Measurements from ENCODE around the gene SPRN. TPM values are rescaled to one million over a fixed set of nuclear protein-coding genes. Genes with fewer than 3 reads are reported as not detected.

SPRN gene
- total RNA-seq, 2 donors from 2014 or later = 0.11 to 0.24 TPM

DNA sequence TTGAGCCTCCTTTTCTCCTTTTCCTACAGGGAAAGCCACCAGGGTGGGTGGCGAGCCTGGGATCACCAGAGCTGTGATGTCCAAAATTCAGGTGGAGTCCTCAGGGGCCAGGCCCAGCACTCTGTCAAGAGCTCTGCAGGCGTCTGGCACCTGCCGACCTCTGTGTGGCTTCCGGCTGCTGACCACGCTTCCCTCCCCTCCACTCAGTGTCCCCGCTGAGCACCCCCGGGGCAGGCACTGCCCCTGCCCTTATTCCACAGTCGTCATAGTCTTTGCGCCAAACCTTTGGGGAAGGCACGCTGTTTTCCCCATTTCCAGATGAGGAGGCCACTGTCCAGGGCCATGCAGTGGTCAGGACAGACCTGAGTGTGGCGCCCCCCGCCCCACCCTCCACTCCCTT is 22.9 kb downstream of the SPRN start:
- Mint-ChIP-seq H3K27ac (peak overlapping the region; percentile 9), H3K4me3 (no peak overlapping the region), H3K36me3 (ENCODE audit: low read depth) (peaks cover 82% of the 10 kb centered on the region), H3K4me1 (no peaks in the 10 kb centered on the region), H3K9me3 (no peaks in the 10 kb centered on the region), H3K27me3 (ENCODE audit: insufficient read depth) (no peaks in the 10 kb centered on the region)
- H3K9me3 ChIP-seq (ENCODE audit: control insufficient read depth, low read length) = no peaks in the 10 kb centered on the region
- no peaks in the 10 kb centered on the region for H3K4me1 ChIP-seq (ENCODE audit: control insufficient read depth, insufficient read depth, low read length)
- H3K4me3 ChIP-seq (ENCODE audit: low read length) = no peak overlapping the region
- WGBS, 2 experiments (ENCODE audit: insufficient coverage in 1 of 2, insufficient read length in 1 of 2) = 95 to 100% methylated on average over 5 to 12 of the region's 12 CpGs
- TF ChIP-seq, protein P1, sequence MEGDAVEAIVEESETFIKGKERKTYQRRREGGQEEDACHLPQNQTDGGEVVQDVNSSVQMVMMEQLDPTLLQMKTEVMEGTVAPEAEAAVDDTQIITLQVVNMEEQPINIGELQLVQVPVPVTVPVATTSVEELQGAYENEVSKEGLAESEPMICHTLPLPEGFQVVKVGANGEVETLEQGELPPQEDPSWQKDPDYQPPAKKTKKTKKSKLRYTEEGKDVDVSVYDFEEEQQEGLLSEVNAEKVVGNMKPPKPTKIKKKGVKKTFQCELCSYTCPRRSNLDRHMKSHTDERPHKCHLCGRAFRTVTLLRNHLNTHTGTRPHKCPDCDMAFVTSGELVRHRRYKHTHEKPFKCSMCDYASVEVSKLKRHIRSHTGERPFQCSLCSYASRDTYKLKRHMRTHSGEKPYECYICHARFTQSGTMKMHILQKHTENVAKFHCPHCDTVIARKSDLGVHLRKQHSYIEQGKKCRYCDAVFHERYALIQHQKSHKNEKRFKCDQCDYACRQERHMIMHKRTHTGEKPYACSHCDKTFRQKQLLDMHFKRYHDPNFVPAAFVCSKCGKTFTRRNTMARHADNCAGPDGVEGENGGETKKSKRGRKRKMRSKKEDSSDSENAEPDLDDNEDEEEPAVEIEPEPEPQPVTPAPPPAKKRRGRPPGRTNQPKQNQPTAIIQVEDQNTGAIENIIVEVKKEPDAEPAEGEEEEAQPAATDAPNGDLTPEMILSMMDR (conservative IDR thresholded peaks at IDR 0.05) = no peak
- H3K27me3 ChIP-seq (ENCODE audit: control insufficient read depth, insufficient read depth, low read length, poor library complexity, severe bottlenecking) = no peaks in the 10 kb centered on the region
- H3K9ac ChIP-seq (ENCODE audit: extremely low read depth, low read length, poor library complexity, severe bottlenecking) = no peak overlapping the region
- peaks cover 83% of the 10 kb centered on the region for H3K36me3 ChIP-seq (ENCODE audit: control insufficient read depth, insufficient read depth, low read length)
- DNase-seq = no peak
- no peak overlapping the region for H3K27ac ChIP-seq (ENCODE audit: low read depth, low read length)

DNA sequence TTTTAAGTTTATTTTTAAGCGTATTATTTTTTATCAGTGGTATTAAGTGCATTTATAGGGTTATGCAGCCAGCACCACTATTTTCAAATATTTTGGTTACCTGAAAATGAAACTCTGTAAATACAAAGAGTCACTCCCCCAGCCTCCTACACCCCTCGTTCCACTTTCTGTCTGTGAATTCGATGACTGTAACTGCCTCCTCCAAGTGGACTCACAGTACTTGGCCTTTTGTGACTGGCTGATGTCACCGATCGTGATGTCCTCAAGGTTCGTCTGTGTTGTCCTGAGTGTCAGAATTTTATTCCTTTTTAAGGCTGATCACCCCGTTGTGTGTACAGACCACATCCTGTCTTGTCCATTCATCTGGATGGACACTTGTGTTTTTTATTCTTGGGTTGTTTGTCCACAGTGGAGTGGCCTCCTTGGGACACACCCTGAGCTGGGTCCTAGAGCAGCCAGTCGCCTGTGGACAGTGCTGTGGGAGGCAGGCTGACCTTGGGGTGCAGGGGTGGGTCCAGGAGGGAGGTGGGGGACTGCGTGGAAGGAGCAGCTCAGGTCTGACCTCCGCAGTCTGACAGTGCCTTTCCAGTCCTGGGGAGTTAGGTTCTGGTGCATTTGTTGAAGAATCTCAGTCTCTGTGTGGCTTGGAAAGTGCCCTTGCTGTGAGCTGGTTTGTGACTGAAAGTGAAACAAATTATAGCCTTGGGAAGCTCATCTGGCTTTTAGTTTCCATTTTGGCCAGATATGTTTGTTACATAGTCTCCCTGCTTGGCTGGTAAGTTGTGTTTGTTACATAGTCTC is 23.6 kb downstream of the SPRN start:
- H3K9me3 ChIP-seq (ENCODE audit: control insufficient read depth, low read length) = no peaks in the 10 kb centered on the region
- Mint-ChIP-seq H3K27ac (peak overlapping the region; percentile 9), H3K36me3 (ENCODE audit: low read depth) (peaks cover 80% of the 10 kb centered on the region), H3K9me3 (no peaks in the 10 kb centered on the region), H3K4me1 (no peaks in the 10 kb centered on the region), H3K4me3 (no peak overlapping the region), H3K27me3 (ENCODE audit: insufficient read depth) (no peaks in the 10 kb centered on the region)
- TF ChIP-seq, protein P1 (conservative IDR thresholded peaks at IDR 0.05) = no peak
- no peak overlapping the region for H3K27ac ChIP-seq (ENCODE audit: low read depth, low read length)
- no peaks in the 10 kb centered on the region for H3K4me1 ChIP-seq (ENCODE audit: control insufficient read depth, insufficient read depth, low read length)
- no peak overlapping the region for H3K9ac ChIP-seq (ENCODE audit: extremely low read depth, low read length, poor library complexity, severe bottlenecking)
- no peak for DNase-seq
- H3K27me3 ChIP-seq (ENCODE audit: control insufficient read depth, insufficient read depth, low read length, poor library complexity, severe bottlenecking) = no peaks in the 10 kb centered on the region
- H3K36me3 ChIP-seq (ENCODE audit: control insufficient read depth, insufficient read depth, low read length) = peaks cover 85% of the 10 kb centered on the region
- H3K4me3 ChIP-seq (ENCODE audit: low read length) = no peak overlapping the region
- WGBS, 2 experiments (ENCODE audit: insufficient coverage in 1 of 2, insufficient read length in 1 of 2) = 93 to 97% methylated on average over 9 to 10 of the region's 10 CpGs

DNA sequence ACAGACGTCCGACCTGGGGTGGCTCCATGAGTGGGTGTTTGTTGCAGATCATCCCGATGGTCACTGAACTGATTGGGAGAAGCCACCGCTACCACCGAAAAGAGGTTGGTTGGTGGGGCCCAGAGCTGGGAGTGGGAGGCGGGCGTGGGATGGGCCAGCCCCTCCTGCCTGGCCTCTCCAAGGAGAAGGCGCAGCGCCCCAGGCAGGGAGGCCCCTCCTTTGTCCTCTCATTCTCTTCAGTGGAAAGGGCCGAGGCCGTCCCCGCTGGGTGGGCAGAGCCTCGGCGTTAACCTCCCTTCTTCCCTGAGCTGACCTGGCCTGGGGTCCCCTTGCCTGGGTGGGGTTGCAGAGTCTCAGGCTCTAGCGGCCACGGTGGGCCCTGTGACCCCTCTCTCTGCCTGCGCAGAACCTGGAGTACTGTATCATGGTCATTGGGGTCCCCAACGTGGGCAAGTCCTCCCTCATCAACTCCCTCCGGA is 25.3 kb downstream of the SPRN start:
- Histone ChIP-seq H3K27ac (ENCODE audit: low read depth, low read length) (no peak overlapping the region), H3K9me3 (ENCODE audit: control insufficient read depth, low read length) (no peaks in the 10 kb centered on the region), H3K27me3 (ENCODE audit: control insufficient read depth, insufficient read depth, low read length, poor library complexity, severe bottlenecking) (no peaks in the 10 kb centered on the region), H3K4me3 (ENCODE audit: low read length) (no peak overlapping the region), H3K9ac (ENCODE audit: extremely low read depth, low read length, poor library complexity, severe bottlenecking) (no peak overlapping the region), H3K4me1 (ENCODE audit: control insufficient read depth, insufficient read depth, low read length) (no peaks in the 10 kb centered on the region), H3K36me3 (ENCODE audit: control insufficient read depth, insufficient read depth, low read length) (peaks cover 73% of the 10 kb centered on the region)
- Mint-ChIP-seq H3K4me3 (no peak overlapping the region), H3K27ac (no peak overlapping the region), H3K36me3 (ENCODE audit: low read depth) (peaks cover 67% of the 10 kb centered on the region), H3K9me3 (no peaks in the 10 kb centered on the region), H3K27me3 (ENCODE audit: insufficient read depth) (no peaks in the 10 kb centered on the region), H3K4me1 (peaks cover 3% of the 10 kb centered on the region)
- no peak for DNase-seq
- TF ChIP-seq, protein P1 (conservative IDR thresholded peaks at IDR 0.05) = no peak
- 95 to 97% methylated on average over 4 to 19 of the region's 19 CpGs for WGBS, 2 experiments (ENCODE audit: insufficient coverage in 1 of 2, insufficient read length in 1 of 2)

Measured in endodermal cell (in vitro differentiated cells).